Naive thymus-derived CD4-positive, alpha-beta T cell (primary cell): ENCODE measurements around the gene NCOA3. TPM values are rescaled to one million over a fixed set of nuclear protein-coding genes. Genes with fewer than 3 reads are reported as not detected.

Experiments
- ATAC-seq: fragments of 150-1000 bp; cut with Tn5 transposase; 2 replicates; pipeline ENCODE4 v1.10.0; 2021; ENCODE audit warnings: mild to moderate bottlenecking, moderate library complexity
- CTCF ChIA-PET: fragments of 350-600 bp; sonication (Branson Sonifier 250); formaldehyde crosslinking; loops from one replicate; lab custom pipeline; 2021; ENCODE audit warnings: antibody characterized with exemption; lab: Charles Lee
- POLR2A ChIA-PET: fragments of 350-600 bp; sonication (Branson Sonifier 250); formaldehyde crosslinking; loops from one replicate; lab custom pipeline; 2021; ENCODE audit warnings: antibody characterized with exemption, inconsistent platforms; lab: Charles Lee
- DNase-seq, 9 donors: peaks; one replicate each; pipeline versions ENCODE4 v3.0.0 to v3.0.0-alpha.2; 2020 to 2022; ENCODE audit warnings: mixed read lengths in 1 of 9
- H3K27ac ChIP-seq: one replicate; pipeline ENCODE4 v1.7.0; 2013; ENCODE audit warnings: mild to moderate bottlenecking, low read depth, low read length, moderate library complexity
- H3K27me3 ChIP-seq, 2 donors: one replicate each; pipeline ENCODE4 v1.7.0; 2013; ENCODE audit warnings: low read length in 2 of 2, mild to moderate bottlenecking in 2 of 2, moderate library complexity in 2 of 2; ENCODE audit not compliant: control insufficient read depth in 2 of 2, insufficient read depth in 2 of 2
- H3K36me3 ChIP-seq, 3 experiments: 1 replicate in 2 of 3; 2 replicates in 1 of 3; pipeline ENCODE4 v1.7.0; 2013; ENCODE audit warnings: low read length in 3 of 3, mild to moderate bottlenecking in 3 of 3, moderate library complexity in 1 of 3; ENCODE audit not compliant: insufficient read depth in 3 of 3, control insufficient read depth in 2 of 3
- H3K4me1 ChIP-seq, 2 donors: one replicate each; pipeline ENCODE4 v1.7.0; 2013; ENCODE audit warnings: low read length in 2 of 2, mild to moderate bottlenecking in 2 of 2, moderate library complexity in 1 of 2; ENCODE audit not compliant: control insufficient read depth in 2 of 2, insufficient read depth in 2 of 2
- H3K4me3 ChIP-seq: 2 replicates; pipeline ENCODE4 v1.7.0; 2013; ENCODE audit warnings: mild to moderate bottlenecking, low read length
- H3K9me3 ChIP-seq, 3 experiments: 1 replicate in 2 of 3; 2 replicates in 1 of 3; pipeline ENCODE4 v1.7.0; 2013; ENCODE audit warnings: low read length in 3 of 3; ENCODE audit not compliant: control insufficient read depth in 2 of 3
- H3K27ac Mint-ChIP-seq, 9 donors: one replicate each; pipeline ENCODE4 v1.8.0; 2020 to 2022; ENCODE audit warnings: mixed read lengths in 9 of 9, mild to moderate bottlenecking in 8 of 9, moderate library complexity in 5 of 9, inconsistent platforms in 2 of 9
- H3K27me3 Mint-ChIP-seq, 5 donors: one replicate each; pipeline ENCODE4 v1.8.0; 2021 to 2022; ENCODE audit warnings: mixed read lengths in 5 of 5, mild to moderate bottlenecking in 1 of 5
- H3K36me3 Mint-ChIP-seq, 5 donors: one replicate each; pipeline ENCODE4 v1.8.0; 2020 to 2022; ENCODE audit warnings: mixed read lengths in 5 of 5, mild to moderate bottlenecking in 3 of 5, inconsistent platforms in 1 of 5
- H3K4me1 Mint-ChIP-seq, 7 donors: one replicate each; pipeline ENCODE4 v1.8.0; 2020 to 2022; ENCODE audit warnings: mixed read lengths in 7 of 7, mild to moderate bottlenecking in 3 of 7, inconsistent platforms in 1 of 7
- H3K4me3 Mint-ChIP-seq, 10 donors: one replicate each; pipeline ENCODE4 v1.8.0; 2020 to 2022; ENCODE audit warnings: mild to moderate bottlenecking in 10 of 10, mixed read lengths in 10 of 10, moderate library complexity in 6 of 10, inconsistent platforms in 2 of 10
- H3K9me3 Mint-ChIP-seq, 11 donors: one replicate each; pipeline ENCODE4 v1.8.0; 2020 to 2022; ENCODE audit warnings: mixed read lengths in 11 of 11, mild to moderate bottlenecking in 4 of 11, inconsistent platforms in 1 of 11, moderate library complexity in 1 of 11
- intact Hi-C, 2 donors: fragments of 100-400 bp; cut with micrococcal nuclease; formaldehyde crosslinking; loops; one replicate each; pipeline ENCODE4 v1.15.1; 2023
- polyA plus RNA-seq, 2 donors: library from polyadenylated mRNA; unstranded; fragments of 300-500 nt; fragmentation: Illumina TruSeq; gene quantifications; one replicate each; pipeline ENCODE4 v1.2.3, GENCODE V29; 2021
- total RNA-seq, 6 experiments: library from RNA in 5 of 6; stranded (reverse) in 5 of 6; gene quantifications; 1 replicate in 5 of 6; 2 replicates in 1 of 6; pipeline ENCODE4 v1.2.3 and lab custom pipeline; 2021 to 2026

NCOA3 gene
- total and polyA plus RNA-seq, 7 experiments from 2014 or later: 20.3 to 115 (median 85.5) TPM

DNA sequence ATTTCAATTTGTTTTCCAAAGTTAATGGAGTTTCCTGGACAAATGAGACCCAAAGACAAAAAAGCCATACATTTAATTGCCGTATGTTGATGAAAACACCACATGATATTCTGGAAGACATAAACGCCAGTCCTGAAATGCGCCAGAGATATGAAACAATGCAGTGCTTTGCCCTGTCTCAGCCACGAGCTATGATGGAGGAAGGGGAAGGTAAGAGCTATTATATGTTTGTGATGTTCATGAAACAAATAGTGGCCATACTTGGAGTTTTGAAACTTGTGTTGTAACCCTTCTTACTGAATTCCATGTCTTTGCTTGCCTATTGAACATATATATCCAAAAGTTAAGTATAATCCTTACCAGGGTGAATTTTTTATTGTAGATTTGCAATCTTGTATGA lies 125.9 kb downstream of the NCOA3 start:
- Histone ChIP-seq H3K36me3 (peaks cover 5 to 76% (median 15%) of the 10 kb centered on the region in 3 experiments), H3K27me3 (no peaks in the 10 kb centered on the region), H3K9me3 (no peaks in the 10 kb centered on the region), H3K4me1 (no peaks in the 10 kb centered on the region), H3K4me3 (no peak overlapping the region), H3K27ac (no peak overlapping the region)
- Mint-ChIP-seq H3K27ac (peak overlapping the region in 1 of 9 donors; percentile 26), H3K4me1 (peaks cover 0 to 24% (median 2%) of the 10 kb centered on the region in 7 donors), H3K9me3 (peaks cover 0 to 1% (median 0%) of the 10 kb centered on the region in 11 donors), H3K36me3 (peaks cover 6 to 55% (median 22%) of the 10 kb centered on the region in 5 donors), H3K4me3 (no peak overlapping the region), H3K27me3 (no peaks in the 10 kb centered on the region)
- intact Hi-C loops: no loop called here
- POLR2A ChIA-PET: interaction anchor here (0.6 kb wide), 1 partner anchor 60 kb away, joined by 3 read pairs; no protein-coding TSS in a partner anchor
- CTCF ChIA-PET: no interaction called here
- DNase-seq (no peak), ATAC-seq (no peak)

- H3K27ac Mint-ChIP-seq: peak overlapping the region in 1 of 9 donors; percentile 15
- no peaks in the 10 kb centered on the region for H3K9me3 Mint-ChIP-seq
- POLR2A ChIA-PET: no interaction called here
- no peak for ATAC-seq
- CTCF ChIA-PET: no interaction called here
- H3K36me3 Mint-ChIP-seq: peaks cover 6 to 55% (median 24%) of the 10 kb centered on the region in 5 donors
- DNase-seq: no peak
- intact Hi-C loops: no loop called here
- Histone ChIP-seq H3K27ac (no peak overlapping the region), H3K36me3 (peaks cover 10 to 72% (median 11%) of the 10 kb centered on the region in 3 experiments), H3K4me1 (no peaks in the 10 kb centered on the region), H3K9me3 (no peaks in the 10 kb centered on the region), H3K4me3 (no peak overlapping the region), H3K27me3 (no peaks in the 10 kb centered on the region)
- H3K4me3 Mint-ChIP-seq: no peak overlapping the region
- peaks cover 0 to 12% (median 2%) of the 10 kb centered on the region in 7 donors for H3K4me1 Mint-ChIP-seq
- no peaks in the 10 kb centered on the region for H3K27me3 Mint-ChIP-seq
These were observed 128.2 kb downstream of the NCOA3 start for GRCh38 chr20:47629907-47630306.

DNA sequence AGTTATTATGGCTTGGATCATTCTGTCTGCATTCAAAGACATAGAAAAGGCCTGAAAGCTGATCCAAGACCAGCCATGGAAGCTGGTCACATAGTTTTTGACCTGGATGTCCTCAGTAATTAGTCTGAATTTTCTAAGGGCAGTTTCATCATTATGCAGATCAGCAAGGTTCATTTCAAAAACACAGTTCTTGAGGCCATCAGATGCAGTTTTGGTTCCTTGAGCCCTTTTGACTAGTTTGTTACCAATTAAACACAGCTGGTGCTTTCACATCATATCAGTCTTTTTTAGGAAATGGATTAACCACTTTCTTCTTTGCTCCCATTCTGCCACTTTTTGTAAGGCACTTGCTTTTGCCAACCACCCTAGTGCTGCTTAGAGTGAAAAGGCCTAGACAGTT lies 129.4 kb downstream of the NCOA3 start:
- H3K4me3 Mint-ChIP-seq: no peak overlapping the region
- peaks cover 0 to 9% (median 3%) of the 10 kb centered on the region in 7 donors for H3K4me1 Mint-ChIP-seq
- H3K4me3 ChIP-seq: no peak overlapping the region
- H3K27ac ChIP-seq: no peak overlapping the region
- no peaks in the 10 kb centered on the region for H3K9me3 Mint-ChIP-seq
- no peak for ATAC-seq
- no peak for DNase-seq
- H3K36me3 Mint-ChIP-seq: peaks cover 7 to 55% (median 26%) of the 10 kb centered on the region in 5 donors
- ChIA-PET CTCF (no interaction called here), POLR2A (no interaction called here)
- intact Hi-C loops: no loop called here
- peaks cover 10 to 70% (median 12%) of the 10 kb centered on the region in 3 experiments for H3K36me3 ChIP-seq
- no peaks in the 10 kb centered on the region for H3K4me1 ChIP-seq
- H3K9me3 ChIP-seq: no peaks in the 10 kb centered on the region
- no peak overlapping the region for H3K27ac Mint-ChIP-seq
- H3K27me3 Mint-ChIP-seq: no peaks in the 10 kb centered on the region
- H3K27me3 ChIP-seq: no peaks in the 10 kb centered on the region

- H3K27me3 Mint-ChIP-seq: no peaks in the 10 kb centered on the region
- DNase-seq: no peak
- intact Hi-C loops: no loop called here
- Histone ChIP-seq H3K4me3 (no peak overlapping the region), H3K9me3 (no peaks in the 10 kb centered on the region), H3K36me3 (peaks cover 18 to 69% (median 23%) of the 10 kb centered on the region in 3 experiments), H3K4me1 (no peaks in the 10 kb centered on the region), H3K27me3 (no peaks in the 10 kb centered on the region), H3K27ac (no peak overlapping the region)
- H3K36me3 Mint-ChIP-seq: peaks cover 22 to 68% (median 35%) of the 10 kb centered on the region in 5 donors
- no peaks in the 10 kb centered on the region for H3K9me3 Mint-ChIP-seq
- H3K4me1 Mint-ChIP-seq: peaks cover 0 to 6% (median 3%) of the 10 kb centered on the region in 7 donors
- no peak for ATAC-seq
- CTCF ChIA-PET: interaction anchor here (0.6 to 1.5 kb wide), 3 partner anchors 24 to 362 kb away, joined by 3 to 4 read pairs (median 4); no protein-coding TSS in a partner anchor
- no peak overlapping the region for H3K4me3 Mint-ChIP-seq
- H3K27ac Mint-ChIP-seq: no peak overlapping the region
- POLR2A ChIA-PET: no interaction called here
These were observed 133.6 kb downstream of the NCOA3 start for GRCh38 chr20:47635256-47635655.

DNA sequence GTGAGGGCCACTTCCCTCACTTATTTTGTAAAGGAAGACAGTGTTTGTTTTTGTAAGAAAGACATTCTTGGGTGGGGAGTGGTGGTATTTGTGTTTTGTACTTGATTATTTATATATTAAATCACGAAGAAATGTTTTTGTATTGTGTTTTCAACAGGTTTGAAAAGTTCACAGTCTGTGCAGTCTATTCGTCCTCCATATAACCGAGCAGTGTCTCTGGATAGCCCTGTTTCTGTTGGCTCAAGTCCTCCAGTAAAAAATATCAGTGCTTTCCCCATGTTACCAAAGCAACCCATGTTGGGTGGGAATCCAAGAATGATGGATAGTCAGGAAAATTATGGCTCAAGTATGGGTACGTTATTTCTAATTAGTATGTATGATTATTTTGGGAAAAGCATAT lies 137.2 kb downstream of the NCOA3 start:
- DNase-seq (no peak), ATAC-seq (no peak)
- no peaks in the 10 kb centered on the region for H3K9me3 Mint-ChIP-seq
- H3K36me3 Mint-ChIP-seq: peaks cover 34 to 71% (median 41%) of the 10 kb centered on the region in 5 donors
- H3K27me3 Mint-ChIP-seq: no peaks in the 10 kb centered on the region
- POLR2A ChIA-PET: no interaction called here
- Histone ChIP-seq H3K27me3 (no peaks in the 10 kb centered on the region), H3K4me3 (no peak overlapping the region), H3K36me3 (peaks cover 14 to 78% (median 33%) of the 10 kb centered on the region in 3 experiments), H3K4me1 (no peaks in the 10 kb centered on the region), H3K27ac (no peak overlapping the region), H3K9me3 (no peaks in the 10 kb centered on the region)
- H3K4me3 Mint-ChIP-seq: no peak overlapping the region
- intact Hi-C loops: no loop called here
- CTCF ChIA-PET: no interaction called here
- no peak overlapping the region for H3K27ac Mint-ChIP-seq
- H3K4me1 Mint-ChIP-seq: peaks cover 0 to 6% (median 3%) of the 10 kb centered on the region in 7 donors

DNA sequence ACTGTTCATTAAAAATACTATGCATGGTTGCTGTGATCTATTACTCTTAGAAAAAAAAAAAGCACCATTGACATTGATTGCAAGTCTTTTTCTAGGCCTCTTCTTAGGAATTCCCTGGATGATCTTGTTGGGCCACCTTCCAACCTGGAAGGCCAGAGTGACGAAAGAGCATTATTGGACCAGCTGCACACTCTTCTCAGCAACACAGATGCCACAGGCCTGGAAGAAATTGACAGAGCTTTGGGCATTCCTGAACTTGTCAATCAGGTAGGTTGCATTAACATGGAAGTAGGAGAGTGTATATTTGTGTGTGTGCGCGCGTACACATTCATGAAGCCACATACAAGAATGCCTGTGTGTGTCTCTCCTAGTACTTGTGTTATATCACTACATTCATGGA lies 140.4 kb downstream of the NCOA3 start:
- H3K4me3 Mint-ChIP-seq: no peak overlapping the region
- Histone ChIP-seq H3K27me3 (no peaks in the 10 kb centered on the region), H3K36me3 (peaks cover 11 to 81% (median 28%) of the 10 kb centered on the region in 3 experiments), H3K4me1 (no peaks in the 10 kb centered on the region), H3K9me3 (no peaks in the 10 kb centered on the region), H3K4me3 (no peak overlapping the region), H3K27ac (no peak overlapping the region)
- H3K4me1 Mint-ChIP-seq: peaks cover 0 to 9% (median 4%) of the 10 kb centered on the region in 7 donors
- no peaks in the 10 kb centered on the region for H3K27me3 Mint-ChIP-seq
- ChIA-PET CTCF (interaction anchor here (0.6 to 0.8 kb wide), 2 partner anchors 79 to 261 kb away, joined by 3 to 6 read pairs; no protein-coding TSS in a partner anchor), POLR2A (no interaction called here)
- no peak for ATAC-seq
- H3K36me3 Mint-ChIP-seq: peaks cover 30 to 72% (median 49%) of the 10 kb centered on the region in 5 donors
- no peak for DNase-seq
- no peak overlapping the region for H3K27ac Mint-ChIP-seq
- intact Hi-C loops: no loop called here
- no peaks in the 10 kb centered on the region for H3K9me3 Mint-ChIP-seq

- ChIA-PET POLR2A (no interaction called here), CTCF (interaction anchor here (0.6 to 0.8 kb wide), 2 partner anchors 80 to 416 kb away, joined by 3 read pairs; no protein-coding TSS in a partner anchor)
- Histone ChIP-seq H3K27me3 (no peaks in the 10 kb centered on the region), H3K9me3 (no peaks in the 10 kb centered on the region), H3K36me3 (peaks cover 8 to 81% (median 25%) of the 10 kb centered on the region in 3 experiments), H3K27ac (no peak overlapping the region), H3K4me3 (no peak overlapping the region), H3K4me1 (no peaks in the 10 kb centered on the region)
- Mint-ChIP-seq H3K27ac (peak overlapping the region in 3 of 9 donors; percentile 11 to 56 (median 45)), H3K27me3 (no peaks in the 10 kb centered on the region), H3K4me3 (no peak overlapping the region), H3K36me3 (peaks cover 25 to 67% (median 46%) of the 10 kb centered on the region in 5 donors), H3K4me1 (peaks cover 0 to 7% (median 2%) of the 10 kb centered on the region in 7 donors), H3K9me3 (no peaks in the 10 kb centered on the region)
- ATAC-seq (no peak), DNase-seq (no peak)
- intact Hi-C loops: no loop called here
These were observed 140.9 kb downstream of the NCOA3 start for GRCh38 chr20:47642624-47643023.
